Activated CD8-positive, alpha-beta T cell treated with anti-CD3 and anti-CD28 coated beads for 36 hours (primary cell): ENCODE data around the gene TGM3. TPM values are rescaled to one million over a fixed set of nuclear protein-coding genes. Genes with fewer than 3 reads are reported as not detected.

Source experiments
- ATAC-seq: fragments of 200-7000 bp; cut with Tn5 transposase; one replicate; pipeline ENCODE4 v1.10.0; 2021; ENCODE audit warnings: mild to moderate bottlenecking, moderate library complexity
- CTCF ChIA-PET: fragments of 350-600 bp; sonication (Branson Sonifier 250); formaldehyde crosslinking; loops from one replicate; lab custom pipeline; 2021; ENCODE audit warnings: antibody characterized with exemption; lab: Charles Lee
- POLR2A ChIA-PET: fragments of 350-600 bp; sonication (Branson Sonifier 250); formaldehyde crosslinking; loops from one replicate; lab custom pipeline; 2021; ENCODE audit warnings: antibody characterized with exemption; lab: Charles Lee
- DNase-seq: peaks from one replicate; pipeline ENCODE4 v3.0.0-alpha.2; 2020
- H3K27ac Mint-ChIP-seq: one replicate; pipeline ENCODE4 v1.8.0; 2021; ENCODE audit warnings: mild to moderate bottlenecking, mixed read lengths
- H3K27me3 Mint-ChIP-seq: one replicate; pipeline ENCODE4 v1.8.0; 2021; ENCODE audit warnings: mixed read lengths
- H3K36me3 Mint-ChIP-seq: one replicate; pipeline ENCODE4 v1.8.0; 2021; ENCODE audit warnings: low read depth, mixed read lengths
- H3K4me1 Mint-ChIP-seq: one replicate; pipeline ENCODE4 v1.8.0; 2021; ENCODE audit warnings: low read depth, mixed read lengths
- H3K4me3 Mint-ChIP-seq: one replicate; pipeline ENCODE4 v1.8.0; 2021; ENCODE audit warnings: mild to moderate bottlenecking, moderate library complexity, mixed read lengths
- H3K9me3 Mint-ChIP-seq: one replicate; pipeline ENCODE4 v1.8.0; 2021; ENCODE audit warnings: mixed read lengths
- intact Hi-C: fragments of 100-400 bp; cut with micrococcal nuclease; formaldehyde crosslinking; loops from one replicate; pipeline ENCODE4 v1.10.0; 2022
- total RNA-seq, 2 experiments: library from RNA; stranded (reverse); gene quantifications; one replicate each; pipeline ENCODE4 v1.2.3, GENCODE V29; 2021
- TF ChIP-seq, protein P1 (sequence below): fragments of 200-600 bp; IDR thresholded peaks from one replicate; pipeline ENCODE4 v1.8.0; 2022; ENCODE audit warnings: antibody characterized with exemption, mild to moderate bottlenecking

The TGM3 gene
- total RNA-seq, 2 experiments from 2014 or later: not detected

DNA sequence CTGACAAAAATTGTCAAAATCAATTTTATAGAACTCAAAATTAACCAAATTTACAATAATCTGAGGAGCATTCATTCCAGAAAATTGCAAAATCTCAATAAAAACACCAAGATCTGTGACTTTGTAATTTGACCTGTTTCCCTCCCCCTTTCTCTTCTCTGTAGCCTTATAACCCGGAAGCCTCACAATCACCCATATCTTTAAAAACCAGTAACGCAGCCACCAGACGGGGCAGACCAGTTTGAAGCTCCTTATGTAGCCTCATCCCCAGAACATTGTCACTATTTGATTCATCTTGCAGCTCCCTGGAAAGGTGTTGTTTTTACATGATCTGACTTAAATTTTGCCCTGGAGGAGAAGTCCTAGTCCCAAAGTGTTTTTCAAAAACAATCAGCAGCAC lies 57.4 kb downstream of the TGM3 start:
- ChIA-PET CTCF (no interaction called here), POLR2A (interaction anchor here (0.5 kb wide), 1 partner anchor 502 kb away, joined by 5 read pairs; no protein-coding TSS in a partner anchor)
- ATAC-seq: no peak
- intact Hi-C loops: no loop called here
- TF ChIP-seq, protein P1, sequence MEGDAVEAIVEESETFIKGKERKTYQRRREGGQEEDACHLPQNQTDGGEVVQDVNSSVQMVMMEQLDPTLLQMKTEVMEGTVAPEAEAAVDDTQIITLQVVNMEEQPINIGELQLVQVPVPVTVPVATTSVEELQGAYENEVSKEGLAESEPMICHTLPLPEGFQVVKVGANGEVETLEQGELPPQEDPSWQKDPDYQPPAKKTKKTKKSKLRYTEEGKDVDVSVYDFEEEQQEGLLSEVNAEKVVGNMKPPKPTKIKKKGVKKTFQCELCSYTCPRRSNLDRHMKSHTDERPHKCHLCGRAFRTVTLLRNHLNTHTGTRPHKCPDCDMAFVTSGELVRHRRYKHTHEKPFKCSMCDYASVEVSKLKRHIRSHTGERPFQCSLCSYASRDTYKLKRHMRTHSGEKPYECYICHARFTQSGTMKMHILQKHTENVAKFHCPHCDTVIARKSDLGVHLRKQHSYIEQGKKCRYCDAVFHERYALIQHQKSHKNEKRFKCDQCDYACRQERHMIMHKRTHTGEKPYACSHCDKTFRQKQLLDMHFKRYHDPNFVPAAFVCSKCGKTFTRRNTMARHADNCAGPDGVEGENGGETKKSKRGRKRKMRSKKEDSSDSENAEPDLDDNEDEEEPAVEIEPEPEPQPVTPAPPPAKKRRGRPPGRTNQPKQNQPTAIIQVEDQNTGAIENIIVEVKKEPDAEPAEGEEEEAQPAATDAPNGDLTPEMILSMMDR: no peak
- Mint-ChIP-seq H3K27me3 (peaks cover 10% of the 10 kb centered on the region), H3K9me3 (no peaks in the 10 kb centered on the region), H3K36me3 (no peaks in the 10 kb centered on the region), H3K4me3 (no peak overlapping the region), H3K27ac (no peak overlapping the region), H3K4me1 (no peaks in the 10 kb centered on the region)
- no peak for DNase-seq

DNA sequence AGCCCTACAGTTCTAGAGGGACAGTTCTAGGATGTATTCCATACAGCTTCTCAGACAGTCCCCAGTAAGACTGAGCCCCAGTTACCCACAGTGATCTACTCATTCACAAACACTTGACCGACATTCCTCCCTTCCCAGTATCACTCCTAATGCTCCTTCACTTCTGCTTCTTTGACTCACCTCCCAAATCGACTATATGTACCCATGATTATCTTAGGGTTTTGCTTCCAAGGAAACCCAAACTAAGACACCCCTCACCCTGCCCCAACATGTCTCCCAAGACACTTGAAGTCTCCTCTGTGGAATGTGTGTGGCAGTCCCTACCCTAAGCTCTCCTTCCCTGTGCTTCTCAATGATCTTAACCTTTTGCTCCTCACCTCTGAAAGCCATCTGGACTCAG lies 61.3 kb downstream of the TGM3 start:
- POLR2A ChIA-PET: no interaction called here
- H3K27me3 Mint-ChIP-seq: peaks cover 12% of the 10 kb centered on the region
- CTCF ChIA-PET: interaction anchor here (1.0 to 2.5 kb wide), 4 partner anchors 15 to 95 kb away, joined by 3 to 13 read pairs (median 4); no protein-coding TSS in a partner anchor

DNA sequence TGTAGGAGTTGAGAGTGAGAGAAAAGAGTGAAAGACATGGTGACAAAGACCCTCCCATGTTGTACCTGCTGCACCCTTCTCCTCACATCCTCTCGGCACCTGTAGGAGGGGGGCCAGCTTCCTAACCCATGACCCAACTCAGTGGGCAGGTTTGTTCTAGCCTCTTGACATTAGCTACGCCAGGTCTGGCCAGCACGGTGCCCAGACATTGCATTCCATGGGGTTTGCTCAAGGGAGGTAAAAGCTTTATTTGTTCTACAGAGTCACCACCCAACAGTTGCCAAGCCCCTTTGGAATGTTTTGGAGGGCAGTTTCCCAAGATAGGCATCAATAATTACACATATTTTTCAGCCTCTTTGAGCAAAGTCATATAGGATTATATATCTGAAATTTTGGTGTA lies 62.2 kb downstream of the TGM3 start:
- Mint-ChIP-seq H3K27me3 (peaks cover 10% of the 10 kb centered on the region), H3K36me3 (no peaks in the 10 kb centered on the region), H3K4me1 (no peaks in the 10 kb centered on the region), H3K9me3 (peaks cover 21% of the 10 kb centered on the region), H3K4me3 (no peak overlapping the region), H3K27ac (no peak overlapping the region)
- TF ChIP-seq, protein P1: no peak
- no peak for DNase-seq
- intact Hi-C loops: no loop called here
- POLR2A ChIA-PET: no interaction called here
- no peak for ATAC-seq
- CTCF ChIA-PET: interaction anchor here (2.0 to 2.5 kb wide), 2 partner anchors 30 to 94 kb away, joined by 5 to 13 read pairs; no protein-coding TSS in a partner anchor

More for the DNA sequence above, 61.3 kb downstream of the TGM3 start:
- ATAC-seq: no peak
- Mint-ChIP-seq H3K4me3 (no peak overlapping the region), H3K4me1 (no peaks in the 10 kb centered on the region), H3K9me3 (peaks cover 20% of the 10 kb centered on the region), H3K36me3 (no peaks in the 10 kb centered on the region), H3K27ac (no peak overlapping the region)
- intact Hi-C loops: no loop called here
- TF ChIP-seq, protein P1: no peak
- DNase-seq: no peak

DNA sequence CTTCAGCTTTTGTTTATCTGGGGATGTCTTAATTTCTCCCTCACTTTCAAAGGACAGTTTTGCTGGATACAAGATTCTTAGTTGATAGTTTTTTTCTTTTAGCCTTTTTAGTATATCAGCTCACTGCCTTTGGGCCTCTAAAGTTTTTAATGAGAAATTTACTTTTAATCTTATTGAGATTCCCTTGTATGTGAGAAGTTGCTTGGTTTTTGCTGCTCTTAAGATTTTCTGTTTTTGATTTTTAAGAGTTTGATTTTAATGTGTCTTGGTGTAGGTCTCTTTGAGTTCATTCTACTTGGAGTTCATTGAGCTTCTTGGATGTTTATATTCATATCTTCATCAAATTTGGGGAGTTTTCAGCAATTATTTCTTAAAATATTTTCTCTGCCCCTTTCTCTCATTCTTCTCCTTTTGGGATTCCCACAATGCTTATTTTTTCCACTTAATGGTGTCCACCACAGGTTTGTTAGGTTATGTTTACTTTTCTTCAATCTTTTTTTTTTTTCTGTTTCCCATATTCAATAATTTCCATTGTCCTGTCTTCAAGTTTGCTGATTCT lies 65.3 kb downstream of the TGM3 start:
- CTCF ChIA-PET: no interaction called here

DNA sequence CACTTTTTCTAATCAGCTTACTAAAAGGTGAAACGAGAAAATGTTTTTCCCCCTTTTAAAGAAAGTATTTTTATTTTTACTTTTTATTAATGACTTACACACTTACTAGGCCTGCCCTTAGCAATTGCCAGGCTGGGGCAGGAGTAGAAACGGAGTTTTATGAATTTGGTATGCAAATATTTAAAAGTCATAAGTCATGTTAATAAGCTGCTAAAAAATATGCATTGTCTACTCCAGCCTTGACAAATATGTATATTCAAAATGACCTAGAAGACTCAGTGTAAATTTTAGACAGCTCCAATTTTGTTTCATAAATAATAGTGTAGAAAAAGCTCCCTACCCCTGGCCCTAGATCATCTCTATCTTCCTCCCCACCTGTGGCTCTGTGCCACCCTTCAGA lies 67.4 kb downstream of the TGM3 start:
- H3K27me3 Mint-ChIP-seq: peaks cover 16% of the 10 kb centered on the region
- no peak for DNase-seq
- no peak overlapping the region for H3K4me3 Mint-ChIP-seq
- H3K27ac Mint-ChIP-seq: no peak overlapping the region
- H3K36me3 Mint-ChIP-seq: no peaks in the 10 kb centered on the region
- ChIA-PET CTCF (interaction anchor here (1.2 to 2.6 kb wide), 2 partner anchors 88 to 159 kb away, joined by 3 to 7 read pairs; no protein-coding TSS in a partner anchor), POLR2A (no interaction called here)
- H3K4me1 Mint-ChIP-seq: no peaks in the 10 kb centered on the region
- TF ChIP-seq, protein P1: no peak
- intact Hi-C loops: no loop called here
- H3K9me3 Mint-ChIP-seq: peaks cover 21% of the 10 kb centered on the region
- no peak for ATAC-seq

More for the DNA sequence above, 65.3 kb downstream of the TGM3 start:
- TF ChIP-seq, protein P1: no peak
- no peak overlapping the region for H3K4me3 Mint-ChIP-seq
- H3K9me3 Mint-ChIP-seq: peaks cover 21% of the 10 kb centered on the region
- H3K36me3 Mint-ChIP-seq: no peaks in the 10 kb centered on the region
- POLR2A ChIA-PET: no interaction called here
- intact Hi-C loops: no loop called here
- no peaks in the 10 kb centered on the region for H3K4me1 Mint-ChIP-seq
- peaks cover 8% of the 10 kb centered on the region for H3K27me3 Mint-ChIP-seq
- H3K27ac Mint-ChIP-seq: no peak overlapping the region
- no peak for DNase-seq
- ATAC-seq: no peak
